H7 (cell line): Measurements from ENCODE around the gene ZNF235. TPM values are rescaled to one million over a fixed set of nuclear protein-coding genes. Genes with fewer than 3 reads are reported as not detected.
"Not testable (repeated sequence)": the region's sequence is repeated elsewhere in the genome, so short reads cannot be mapped to it uniquely, and the experiment has no call there.

Source experiments
- DNase-seq: peaks from one replicate; pipeline ENCODE4 v3.0.0; 2012
- H3K27me3 ChIP-seq: 2 replicates; pipeline ENCODE4 v1.6.0; 2011; ENCODE audit warnings: mild to moderate bottlenecking, low read length; ENCODE audit not compliant: control insufficient read depth, insufficient read depth
- H3K36me3 ChIP-seq: replicated peaks from 2 replicates; pipeline ENCODE4 v1.5.1; 2011; ENCODE audit warnings: low read length; ENCODE audit not compliant: control insufficient read depth, insufficient read depth
- H3K4me3 ChIP-seq: 2 replicates; pipeline ENCODE4 v1.5.1; 2011; ENCODE audit warnings: low read depth, mild to moderate bottlenecking, control low read depth, low read length, moderate library complexity; ENCODE audit not compliant: insufficient read depth
- total RNA-seq: library from RNA; depleted of rRNA; stranded (reverse); fragments of >200 nt; shearing (Covaris generic); gene quantifications from 2 replicates; pipeline ENCODE4 v1.2.3, GENCODE V29; 2014; rRNA removed

Gene ZNF235
- 1.6 and 2.1 TPM in 2 replicates for total RNA-seq

DNA sequence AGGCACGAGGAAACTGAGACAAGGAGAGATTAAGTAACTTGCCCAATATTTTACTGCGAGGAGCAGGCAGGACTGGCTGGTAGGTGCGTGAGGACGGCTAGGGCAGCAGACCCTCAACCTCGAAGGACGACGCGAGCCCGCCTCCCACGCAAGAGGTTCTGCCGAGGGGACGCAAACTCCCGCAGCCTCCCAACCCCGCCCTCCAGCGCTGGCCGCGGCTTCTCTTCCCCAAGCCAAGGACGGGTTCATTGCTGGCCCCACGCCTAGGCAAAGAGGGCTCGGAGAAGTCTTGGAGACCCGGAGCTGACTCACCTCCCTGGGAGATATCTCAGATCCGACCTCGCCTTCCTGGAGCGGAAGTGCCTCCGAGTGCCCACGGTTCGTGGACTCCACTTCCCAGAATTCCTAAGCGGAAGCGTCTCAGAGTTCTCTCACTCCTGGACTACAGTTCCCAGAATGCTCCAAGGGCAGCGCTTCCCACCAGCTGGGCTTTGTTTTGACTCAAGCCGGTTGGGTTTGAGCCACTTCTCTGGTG is at the start of gene ZNF235:
TSS of gene ZNF235 (minus strand) at position 367 of the 535 bp plus-strand sequence. CDS start 1,621 bp downstream, outside the sequence.
- DNase-seq = peak; percentile 80
- Histone ChIP-seq H3K27me3 (no peaks in the 10 kb centered on the region), H3K4me3 (peak within 1 kb of the TSS; percentile 91), H3K36me3 (no peaks in the 10 kb centered on the region; the same call in 1 of the 2 replicates)

DNA sequence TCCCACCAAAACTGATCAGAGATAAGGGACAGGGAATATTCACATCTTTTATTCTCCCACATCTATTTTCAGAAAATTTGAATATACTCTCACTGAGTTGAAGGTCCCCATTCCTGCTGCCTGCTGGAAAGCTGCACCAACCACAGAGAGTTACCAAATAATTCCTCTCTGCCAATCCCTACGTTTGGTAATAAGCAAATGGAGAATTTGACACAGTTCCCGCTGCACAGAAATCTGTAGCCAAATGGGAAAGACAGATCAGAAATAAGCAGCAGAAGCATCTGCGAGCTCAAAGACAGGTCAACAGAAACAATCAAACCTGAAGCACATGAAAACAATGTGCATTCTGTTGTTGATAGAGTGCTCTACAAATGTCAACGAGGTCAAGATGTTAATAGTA is 41.7 kb upstream of the ZNF235 start:
- DNase-seq = no peak
- Histone ChIP-seq H3K27me3 (no peaks in the 10 kb centered on the region), H3K36me3 (no peaks in the 10 kb centered on the region), H3K4me3 (no peak overlapping the region)

DNA sequence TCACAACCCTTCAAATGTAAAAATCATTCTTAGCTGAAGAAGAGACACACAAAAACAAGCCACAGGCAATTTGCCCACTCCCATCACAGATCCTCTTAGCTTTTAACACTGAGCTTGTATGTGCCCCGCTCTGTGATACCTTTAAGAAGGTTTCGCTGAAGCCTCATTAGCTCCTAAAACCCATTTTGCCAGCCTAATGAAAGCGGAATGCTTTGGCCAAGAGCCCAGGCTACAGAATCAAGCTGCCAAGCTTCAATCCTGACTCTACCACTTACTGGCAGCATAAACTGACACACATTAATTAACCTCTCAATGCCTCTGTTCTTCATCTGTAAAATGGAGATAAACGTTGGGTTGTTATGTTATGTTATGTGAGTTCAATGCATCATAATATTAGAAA is 41.1 kb upstream of the ZNF235 start:
- no peak for DNase-seq
- Histone ChIP-seq H3K4me3 (no peak overlapping the region), H3K27me3 (no peaks in the 10 kb centered on the region), H3K36me3 (no peaks in the 10 kb centered on the region)

DNA sequence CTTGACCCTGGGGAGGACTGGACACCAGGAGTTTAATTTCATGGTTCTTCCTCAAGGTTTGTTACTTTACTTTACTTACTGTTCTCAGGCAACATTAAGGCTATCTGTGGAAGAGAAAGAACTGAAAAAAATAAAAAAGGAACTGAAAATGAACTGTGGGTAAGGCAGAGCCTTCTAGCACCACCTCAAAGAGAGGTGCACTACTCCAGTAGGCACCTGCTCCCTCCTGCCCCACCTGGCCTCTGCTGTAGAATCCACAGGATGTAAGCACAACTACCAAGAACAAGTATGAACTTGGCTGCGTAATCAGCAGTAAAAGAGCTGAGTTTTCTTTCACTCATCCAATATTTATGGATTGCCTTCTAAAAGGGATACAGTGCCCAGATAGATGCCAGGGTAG is 39.4 kb upstream of the ZNF235 start:
- DNase-seq = no peak
- H3K27me3 ChIP-seq = no peaks in the 10 kb centered on the region
- no peak overlapping the region for H3K4me3 ChIP-seq
- H3K36me3 ChIP-seq = peaks cover 1% of the 10 kb centered on the region

DNA sequence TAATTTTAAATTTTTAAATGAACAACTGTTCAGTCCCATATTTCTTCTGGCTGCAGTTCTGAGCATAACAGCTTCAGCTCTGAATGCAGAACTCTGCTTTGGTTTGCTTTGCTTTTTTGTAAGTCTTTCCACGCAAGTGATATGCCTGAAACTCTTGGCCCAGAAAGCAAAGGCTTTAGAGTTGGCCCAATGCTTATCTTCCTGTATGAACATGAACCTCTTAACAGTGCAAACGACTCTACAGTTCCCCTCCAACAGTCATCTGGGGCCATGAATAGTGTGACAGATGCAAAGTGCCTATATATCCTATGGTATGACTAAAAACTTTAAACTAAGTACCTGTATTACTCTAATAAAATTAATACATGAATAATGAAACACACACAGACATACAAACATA is 37.0 kb upstream of the ZNF235 start:
- DNase-seq = no peak
- no peaks in the 10 kb centered on the region for H3K27me3 ChIP-seq
- H3K36me3 ChIP-seq = peaks cover 2% of the 10 kb centered on the region
- no peak overlapping the region for H3K4me3 ChIP-seq

DNA sequence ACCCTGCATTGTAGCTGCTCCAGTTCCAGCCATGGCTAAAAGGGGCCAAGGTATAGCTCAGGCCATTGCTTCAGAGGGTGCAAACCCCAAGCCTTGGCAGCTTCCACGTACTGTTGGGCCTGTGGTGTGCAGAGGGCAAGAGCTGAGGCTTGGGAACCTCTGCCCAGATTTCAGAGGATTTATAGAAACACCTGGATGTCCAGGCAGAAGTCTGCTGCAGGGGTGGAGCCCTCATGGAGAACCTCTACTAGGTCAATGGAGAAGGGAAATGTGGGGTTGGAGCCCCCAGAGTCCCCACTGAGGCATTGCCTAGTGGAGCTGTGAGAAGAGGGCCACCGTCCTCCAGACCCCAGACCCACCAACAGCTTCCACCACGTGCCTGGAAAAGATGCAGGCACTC is 29.8 kb upstream of the ZNF235 start:
- not testable (repeated sequence) for H3K27me3 ChIP-seq, H3K4me3 ChIP-seq, DNase-seq, H3K36me3 ChIP-seq

DNA sequence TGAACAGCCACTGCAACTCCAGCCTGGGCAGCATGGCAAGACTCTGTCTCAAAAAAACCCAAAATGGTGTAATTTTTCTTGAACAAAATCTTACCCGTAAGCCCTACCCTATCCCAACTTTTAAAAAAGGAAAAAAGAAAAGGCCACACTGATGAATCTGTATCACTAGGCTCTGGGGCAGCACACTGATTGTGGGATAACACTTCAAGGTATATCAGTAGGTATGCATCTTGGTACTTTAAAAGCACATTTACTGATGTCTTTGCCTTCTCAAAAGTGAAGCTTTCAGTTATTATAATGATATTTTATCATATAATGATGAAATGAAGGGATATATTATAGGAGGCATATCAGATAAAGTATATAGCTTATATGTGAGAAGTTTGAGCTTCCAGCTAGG is 27.3 kb upstream of the ZNF235 start:
- Histone ChIP-seq H3K36me3 (peaks cover 6% of the 10 kb centered on the region), H3K27me3 (no peaks in the 10 kb centered on the region), H3K4me3 (no peak overlapping the region)
- DNase-seq = no peak

DNA sequence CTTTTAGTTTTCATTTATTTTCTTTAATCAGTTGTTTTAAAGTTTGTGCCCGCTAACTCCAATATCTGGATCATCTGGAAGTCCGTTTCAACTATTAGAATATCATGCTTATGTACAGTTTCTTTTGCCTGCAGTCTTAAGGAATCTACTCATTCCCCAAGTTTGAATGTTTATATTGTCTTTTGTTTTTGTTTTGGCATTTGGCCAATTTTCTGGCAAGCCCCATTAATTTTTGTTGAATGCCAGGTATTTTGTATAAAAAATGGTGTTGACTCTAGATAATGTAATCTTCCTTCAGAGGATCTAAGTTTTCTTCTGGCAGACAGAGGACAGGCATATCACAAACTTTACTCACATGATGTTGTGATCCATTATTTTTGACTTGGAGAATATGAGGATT is 11.1 kb upstream of the ZNF235 start:
- Histone ChIP-seq H3K4me3 (no peak overlapping the region), H3K27me3 (no peaks in the 10 kb centered on the region), H3K36me3 (no peaks in the 10 kb centered on the region)
- no peak for DNase-seq

DNA sequence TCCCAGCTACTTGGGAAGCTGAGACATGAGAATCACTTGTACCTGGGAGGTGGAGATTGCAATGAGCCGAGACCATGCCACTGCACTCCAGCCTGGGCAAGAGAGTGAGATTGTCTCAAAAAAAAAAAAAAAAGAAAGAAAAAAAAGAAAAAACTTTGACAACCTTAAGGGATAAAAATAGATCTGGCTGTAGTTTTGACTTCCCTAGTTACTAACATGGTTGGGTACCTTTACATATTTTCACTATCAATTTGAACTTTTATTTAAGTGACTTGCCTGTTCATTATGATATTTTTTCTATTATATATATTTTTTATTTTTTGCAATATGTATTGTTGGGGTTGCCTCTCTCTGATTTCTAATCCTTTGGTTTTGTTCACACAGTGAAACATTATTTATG is 8.4 kb upstream of the ZNF235 start:
- Histone ChIP-seq H3K27me3 (no peaks in the 10 kb centered on the region), H3K4me3 (no peak overlapping the region)
- no peak for DNase-seq

DNA sequence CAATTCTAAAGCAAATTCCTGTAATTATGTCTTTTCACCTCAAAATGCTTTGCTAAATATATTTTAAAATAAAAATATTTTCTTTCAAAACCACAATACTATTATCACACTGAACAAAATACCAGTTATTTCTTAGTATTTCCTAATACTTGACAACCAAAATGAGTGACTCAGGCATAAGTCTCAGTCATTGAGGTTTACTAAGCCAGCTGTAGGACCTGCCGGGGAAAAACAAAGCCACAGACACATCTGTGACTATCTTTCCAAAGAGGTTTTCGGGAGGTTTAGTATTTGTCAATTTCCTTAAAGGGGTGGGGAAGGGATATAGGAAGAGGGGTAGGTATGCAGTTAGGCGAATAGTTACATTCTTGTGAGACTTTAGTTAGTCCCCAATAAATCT is 3.2 kb upstream of the ZNF235 start:
- Histone ChIP-seq H3K27me3 (no peaks in the 10 kb centered on the region), H3K4me3 (no peak overlapping the region), H3K36me3 (no peaks in the 10 kb centered on the region)
- DNase-seq = no peak

More for the DNA sequence above, 8.4 kb upstream of the ZNF235 start:
- no peaks in the 10 kb centered on the region for H3K36me3 ChIP-seq

DNA sequence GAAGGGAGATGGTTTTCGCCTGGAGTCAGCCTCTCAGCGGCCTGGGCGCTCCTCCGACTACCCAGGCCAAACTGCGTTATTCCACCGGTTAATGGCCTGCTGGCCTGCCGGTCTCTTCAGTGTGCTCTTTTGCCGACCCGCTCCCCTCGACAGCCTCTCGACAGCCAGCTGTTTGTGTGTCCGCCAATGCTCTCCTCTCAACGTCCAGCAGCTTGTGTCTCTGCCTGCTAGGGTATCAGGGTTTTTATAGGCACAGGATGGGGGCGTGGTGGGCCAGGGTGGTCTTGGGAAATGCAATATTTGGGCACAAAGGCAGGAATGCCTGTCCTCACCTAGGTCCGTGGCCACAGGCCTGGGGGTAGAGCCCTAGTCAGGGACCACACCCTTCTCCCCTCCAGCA is 1.5 kb upstream of the ZNF235 start:
- no peak for DNase-seq
- Histone ChIP-seq H3K4me3 (no peak overlapping the region), H3K27me3 (no peaks in the 10 kb centered on the region), H3K36me3 (no peaks in the 10 kb centered on the region; the same call in 1 of the 2 replicates)

DNA sequence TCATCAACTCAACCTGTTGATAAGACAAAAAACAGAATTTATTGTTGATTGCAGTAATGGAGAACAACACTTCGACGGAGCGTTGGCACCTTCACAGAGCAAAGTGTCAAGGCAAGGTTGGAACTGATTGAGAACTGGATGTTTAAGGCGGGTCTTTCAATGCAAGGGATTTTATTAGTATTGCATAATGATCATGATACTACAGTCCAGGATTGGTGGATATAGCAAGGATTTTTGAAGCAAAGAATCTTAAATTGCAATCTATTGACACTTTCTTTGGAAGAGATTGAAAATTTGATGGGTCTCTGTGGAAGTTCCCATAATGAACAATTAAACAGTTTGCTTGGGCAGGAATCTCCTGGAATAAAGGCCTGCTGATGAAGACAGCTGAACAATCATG is 632 bp upstream of the ZNF235 start:
- no peak for DNase-seq
- Histone ChIP-seq H3K4me3 (no peak overlapping the region), H3K27me3 (no peaks in the 10 kb centered on the region), H3K36me3 (no peaks in the 10 kb centered on the region; the same call in 1 of the 2 replicates)

DNA sequence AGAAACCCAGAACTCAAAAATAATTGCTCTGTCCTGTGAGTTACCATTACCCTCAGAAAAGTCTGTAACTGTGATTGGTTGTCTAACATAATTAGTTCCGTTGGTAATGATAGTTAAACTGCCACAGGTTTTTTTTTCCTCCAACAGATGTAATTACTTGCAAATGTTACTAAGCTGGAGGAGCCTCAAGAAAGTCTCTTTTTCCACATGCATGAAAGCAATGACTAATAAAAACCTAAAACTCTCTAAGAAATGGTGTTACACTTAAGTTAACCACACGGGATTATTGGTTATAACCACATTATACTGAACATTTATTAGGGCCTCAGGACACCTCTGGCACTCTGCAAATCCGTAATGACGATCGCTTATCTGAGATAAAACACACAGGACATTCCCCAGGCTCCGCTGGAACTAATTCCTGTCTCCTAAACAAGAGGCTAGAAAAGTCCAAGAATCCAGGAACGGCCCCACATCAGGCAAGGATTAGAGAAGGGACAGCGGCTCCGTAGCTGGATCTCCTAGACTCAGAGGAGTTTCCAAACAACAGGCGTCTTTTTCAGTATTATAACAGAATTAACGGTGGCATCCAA is 753 bp downstream of the ZNF235 start:
- DNase-seq = peak; percentile 20
- no peaks in the 10 kb centered on the region for H3K27me3 ChIP-seq
- H3K36me3 ChIP-seq = peaks cover 2% of the 10 kb centered on the region

DNA sequence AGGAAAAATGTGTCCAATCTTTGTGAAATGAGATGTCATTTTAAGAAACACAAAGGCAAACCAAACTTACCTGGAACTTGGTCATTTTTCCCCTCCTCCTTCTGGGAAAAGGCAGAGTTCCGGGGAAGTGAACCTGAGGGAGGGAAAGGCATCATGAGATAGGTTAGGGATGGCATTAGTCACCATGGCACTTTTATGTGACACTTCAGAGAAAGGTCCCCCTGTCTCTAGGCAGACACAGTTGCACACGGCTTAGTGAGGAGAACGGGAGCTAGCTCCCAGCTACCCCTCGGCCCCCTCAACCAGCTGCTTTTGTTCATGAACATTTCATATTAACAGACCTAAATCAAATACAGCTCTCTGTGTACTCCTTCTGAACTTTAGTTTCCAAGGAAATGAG is 1.5 kb downstream of the ZNF235 start:
- Histone ChIP-seq H3K27me3 (no peaks in the 10 kb centered on the region), H3K4me3 (no peak overlapping the region), H3K36me3 (peaks cover 2% of the 10 kb centered on the region)
- DNase-seq = no peak

More for the DNA sequence above, 753 bp downstream of the ZNF235 start:
- H3K4me3 ChIP-seq = peak overlapping the region; percentile 91

DNA sequence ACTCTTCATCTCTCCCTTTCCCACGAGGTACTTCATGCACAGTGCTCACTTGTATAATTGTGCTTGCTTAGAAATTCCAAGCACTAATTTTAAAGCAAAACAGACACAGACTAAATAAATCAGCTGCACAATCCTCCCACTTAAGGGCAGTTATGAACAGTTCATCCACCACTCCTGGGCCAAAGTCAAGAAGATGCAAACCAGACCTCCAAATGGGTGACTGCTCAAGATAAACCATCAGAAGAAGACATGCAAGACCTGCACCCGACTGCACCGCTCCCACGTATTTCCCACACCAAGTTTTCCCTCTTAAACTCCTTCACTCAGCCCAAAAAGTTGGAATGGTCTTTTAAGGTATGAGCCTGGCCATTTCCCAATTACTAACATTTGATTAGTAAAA is 19.9 kb downstream of the ZNF235 start:
- DNase-seq = no peak
- no peak overlapping the region for H3K4me3 ChIP-seq
- peaks cover 11% of the 10 kb centered on the region for H3K36me3 ChIP-seq
- no peaks in the 10 kb centered on the region for H3K27me3 ChIP-seq

DNA sequence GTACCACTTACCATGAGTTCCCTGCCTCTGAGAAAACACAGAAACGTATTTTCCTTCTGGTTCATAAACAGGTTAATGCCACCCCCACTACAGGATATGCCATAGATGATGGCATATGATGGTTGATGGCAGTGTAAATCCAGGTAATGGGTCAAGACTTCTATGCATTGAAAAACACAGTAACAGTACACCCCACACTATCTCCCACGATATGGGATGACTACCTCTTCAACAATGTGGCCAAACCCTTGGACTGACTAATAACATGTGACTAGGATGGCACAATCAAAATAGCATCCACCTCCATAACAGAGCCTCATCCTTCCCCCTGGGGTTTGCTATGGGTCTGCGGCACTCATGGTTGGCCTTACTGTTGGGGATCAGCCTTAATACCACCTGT is 22.0 kb downstream of the ZNF235 start:
- Histone ChIP-seq H3K27me3 (no peaks in the 10 kb centered on the region), H3K4me3 (no peak overlapping the region), H3K36me3 (peaks cover 4% of the 10 kb centered on the region)
- DNase-seq = no peak
